ENCODE measurements around the gene TDRD9. TPM values are rescaled to one million over a fixed set of nuclear protein-coding genes. Genes with fewer than 3 reads are reported as not detected.

Gene TDRD9
- total RNA-seq, 1 donor from 2014 or later = not detected

GRCh38 chr14:104084251-104085002 is 156.2 kb downstream of the TDRD9 start:
- TF ChIP-seq CTCF (IDR thresholded peaks at IDR 0.05; ENCODE audit: insufficient read depth, low read depth, low read length) (no peak), EZH2 (IDR thresholded peaks at IDR 0.05; ENCODE audit: insufficient read depth, low read length) (no peak)
- Mint-ChIP-seq H3K36me3 (ENCODE audit: low read depth, unreplicated experiment) (peaks cover 3% of the 10 kb centered on the region), H3K4me1 (ENCODE audit: low read depth, unreplicated experiment) (no peaks in the 10 kb centered on the region), H3K27ac (ENCODE audit: unreplicated experiment) (no peak overlapping the region), H3K4me3 (ENCODE audit: unreplicated experiment) (no peak overlapping the region), H3K27me3 (ENCODE audit: low read depth, unreplicated experiment) (peaks cover 42% of the 10 kb centered on the region), H3K9me3 (ENCODE audit: unreplicated experiment) (no peaks in the 10 kb centered on the region)
- Histone ChIP-seq H3K4me1 (ENCODE audit: insufficient read depth, low read length) (no peaks in the 10 kb centered on the region), H2AFZ (ENCODE audit: low read depth, low read length) (no peak overlapping the region), H3K27ac (ENCODE audit: low read depth, low read length) (no peak overlapping the region), H4K20me1 (ENCODE audit: insufficient read depth, low read length) (no peaks in the 10 kb centered on the region), H3K79me2 (ENCODE audit: insufficient read depth, low read length) (no peaks in the 10 kb centered on the region), H3K36me3 (ENCODE audit: insufficient read depth, low read length) (no peaks in the 10 kb centered on the region), H3K4me2 (ENCODE audit: low read length) (no peak overlapping the region), H3K4me3 (ENCODE audit: insufficient read depth, low read depth, low read length) (no peak overlapping the region), H3K9me3 (ENCODE audit: insufficient read depth, low read depth, low read length) (no peaks in the 10 kb centered on the region), H3K27me3 (ENCODE audit: insufficient read depth, low read length) (peaks cover 10% of the 10 kb centered on the region), H3K9ac (ENCODE audit: low read length) (no peak overlapping the region)
- DNase-seq (ENCODE audit: low read depth) (peak; percentile 4), FAIRE-seq (no peak)

GRCh38 chr14:104085032-104085888 is 157.0 kb downstream of the TDRD9 start, which contains the start of gene ASPG:
TSS of gene ASPG (plus strand) at chr14:104085700. CDS start at chr14:104085771, 71 bp downstream.
- H3K4me3 Mint-ChIP-seq (ENCODE audit: unreplicated experiment) = no peak within 1 kb of the TSS
- H3K4me1 Mint-ChIP-seq (ENCODE audit: low read depth, unreplicated experiment) = no peaks in the 10 kb centered on the region
- no peaks in the 10 kb centered on the region for H4K20me1 ChIP-seq (ENCODE audit: insufficient read depth, low read length)
- H3K9ac ChIP-seq (ENCODE audit: low read length) = no peak within 1 kb of the TSS
- H3K9me3 ChIP-seq (ENCODE audit: insufficient read depth, low read depth, low read length) = no peaks in the 10 kb centered on the region
- H3K9me3 Mint-ChIP-seq (ENCODE audit: unreplicated experiment) = no peaks in the 10 kb centered on the region
- H3K27me3 ChIP-seq (ENCODE audit: insufficient read depth, low read length) = peaks cover 10% of the 10 kb centered on the region
- H3K4me3 ChIP-seq (ENCODE audit: insufficient read depth, low read depth, low read length) = no peak within 1 kb of the TSS
- no peak within 1 kb of the TSS for H3K27ac Mint-ChIP-seq (ENCODE audit: unreplicated experiment)
- FAIRE-seq = no peak
- H3K36me3 ChIP-seq (ENCODE audit: insufficient read depth, low read length) = no peaks in the 10 kb centered on the region
- H3K4me2 ChIP-seq (ENCODE audit: low read length) = no peak within 1 kb of the TSS
- no peak for TF ChIP-seq CTCF (IDR thresholded peaks at IDR 0.05; ENCODE audit: insufficient read depth, low read depth, low read length)
- no peak for TF ChIP-seq EZH2 (IDR thresholded peaks at IDR 0.05; ENCODE audit: insufficient read depth, low read length)
- H3K36me3 Mint-ChIP-seq (ENCODE audit: low read depth, unreplicated experiment) = peaks cover 3% of the 10 kb centered on the region
- no peak within 1 kb of the TSS for H3K27ac ChIP-seq (ENCODE audit: low read depth, low read length)
- no peaks in the 10 kb centered on the region for H3K79me2 ChIP-seq (ENCODE audit: insufficient read depth, low read length)
- no peaks in the 10 kb centered on the region for H3K4me1 ChIP-seq (ENCODE audit: insufficient read depth, low read length)
- peaks cover 42% of the 10 kb centered on the region for H3K27me3 Mint-ChIP-seq (ENCODE audit: low read depth, unreplicated experiment)
- no peak within 1 kb of the TSS for H2AFZ ChIP-seq (ENCODE audit: low read depth, low read length)
- no peak for DNase-seq (ENCODE audit: low read depth)
